Pancreas (tissue), 10 donors: Measurements from ENCODE around the gene FANCD2. TPM values are rescaled to one million over a fixed set of nuclear protein-coding genes. Genes with fewer than 3 reads are reported as not detected.
A peak's percentile ranks its signal among the peaks of the same experiment; 100 is the strongest.
"Not testable (repeated sequence)": the region's sequence is repeated elsewhere in the genome, so short reads cannot be mapped to it uniquely, and the experiment has no call there.

Source experiments
- ATAC-seq, 4 donors: fragments of 200-7000 bp; cut with Tn5 transposase; one replicate each; pipeline versions ENCODE4 v1.8.0 to v1.9.1; 2020; ENCODE audit warnings: mild to moderate bottlenecking in 4 of 4, moderate library complexity in 4 of 4
- DNase-seq, 6 donors: peaks; one replicate each; pipeline ENCODE4 v3.0.0-alpha.2; 2020
- FAIRE-seq: peaks from 2 replicates; lab custom pipeline; 2012; peaks lifted over from hg19 to GRCh38; lab: Jason Lieb, UNC
- H3K27ac ChIP-seq, 4 donors: fragments of 200-600 bp; sonication (generic); 1 replicate in 3 of 4; 2 replicates in 1 of 4; pipeline versions ENCODE4 v1.5.0 to v1.8.0; 2020
- H3K27me3 ChIP-seq, 4 donors: fragments of 200-600 bp; one replicate each; pipeline ENCODE4 v1.8.0; 2021
- H3K36me3 ChIP-seq, 3 donors: fragments of 200-600 bp; sonication (generic) in 1 of 3; one replicate each; pipeline versions ENCODE4 v1.5.0 to v1.8.0; 2020 to 2021
- H3K4me1 ChIP-seq, 3 donors: fragments of 200-600 bp; one replicate each; pipeline ENCODE4 v1.8.0; 2021
- H3K4me3 ChIP-seq, 4 donors: fragments of 200-600 bp; sonication (generic) in 2 of 4; one replicate each; pipeline versions ENCODE4 v1.5.0 to v1.8.0; 2020 to 2021
- H3K9me3 ChIP-seq, 4 donors: fragments of 200-600 bp; one replicate each; pipeline ENCODE4 v1.8.0; 2021
- CTCF ChIP-seq, 4 donors: fragments of 200-600 bp; sonication (generic) in 3 of 4; IDR thresholded peaks; one replicate each; pipeline versions ENCODE4 v1.5.0 to v1.8.0; 2021; ENCODE audit warnings: antibody characterized with exemption in 4 of 4
- whole genome bisulfite sequencing, 2 donors: extraction: QIAGEN DNeasy Blood & Tissue Kit; methylation state at CpG; one replicate each; pipeline ENCODE4 v1.1.7; 2013; 5-methylcytosine and 5-hydroxymethylcytosine counted together
- intact Hi-C, 3 donors: fragments of 100-400 bp; cut with DNase I; formaldehyde crosslinking; loops; one replicate each; pipeline versions ENCODE4 v1.11.1 to v1.14.2; 2022
- polyA plus RNA-seq, 2 donors: library from polyadenylated mRNA; stranded (reverse); fragments of 200-250 nt; gene quantifications; one replicate each; pipeline ENCODE4 v1.2.3, GENCODE V29; 2013
- total RNA-seq, 6 donors: library from RNA; stranded (reverse); fragmentation: NEBNext Ultra II Directional in 4 of 6; extraction: Animal tissue kit (Norgen Biotek cat#: 25700) in 4 of 6; gene quantifications; one replicate each; pipeline versions ENCODE4 v1.2.1 to v1.2.4, GENCODE V29; 2021 to 2023
- donor health status: healthy with polysubstance abuse.
- donor health status: DM: no; HTN: no; CAD: no; lungs with moderate emphysema.
- donor health status: DM: no; HTN: no; CAD: no.
- donor health status: control.
- donor health status: control.
- donor health status: Bipolar disorder and iron deficiency.
- donor health status: DM: yes; HTN: yes; CAD: no.
- donor health status: DM: no; HTN: no; CAD: no.
- donor health status: DM: no; HTN: no; CAD: no.
- donor health status: DM: yes; HTN: yes; CAD: no.

The FANCD2 gene
- total and polyA plus RNA-seq, 8 donors = 1.7 to 3.7 (median 2.1) TPM

GRCh38 chr3:10085738-10086137 lies 59.5 kb downstream of the FANCD2 start:
- ATAC-seq (no peak), FAIRE-seq (no peak), DNase-seq (no peak)
- no peak for TF ChIP-seq CTCF (IDR thresholded peaks at IDR 0.05)
- Histone ChIP-seq H3K36me3 (no peaks in the 10 kb centered on the region), H3K27ac (no peak overlapping the region), H3K4me3 (no peak overlapping the region), H3K27me3 (no peaks in the 10 kb centered on the region), H3K9me3 (no peaks in the 10 kb centered on the region), H3K4me1 (no peaks in the 10 kb centered on the region)
- 86 to 96% methylated on average over 1 of the region's 1 CpG for WGBS, 2 donors
- intact Hi-C loops = no loop called here

- no peaks in the 10 kb centered on the region for H3K36me3 ChIP-seq
- no peaks in the 10 kb centered on the region for H3K4me1 ChIP-seq
- no peak for TF ChIP-seq CTCF (IDR thresholded peaks at IDR 0.05)
- no peaks in the 10 kb centered on the region for H3K9me3 ChIP-seq
- no peak for FAIRE-seq
- H3K27me3 ChIP-seq = no peaks in the 10 kb centered on the region
- H3K4me3 ChIP-seq = no peak overlapping the region
- intact Hi-C loops = no loop called here
- no peak for ATAC-seq
- 77 to 83% methylated on average over 4 of the region's 4 CpGs for WGBS, 2 donors
- DNase-seq = no peak
- no peak overlapping the region for H3K27ac ChIP-seq
Measured at GRCh38 chr3:10088256-10088655, 62.0 kb downstream of the FANCD2 start.

GRCh38 chr3:10090179-10090578 lies 63.9 kb downstream of the FANCD2 start:
- DNase-seq = peak in 1 of 6 donors; percentile 17
- ATAC-seq = peak; percentile 59 to 76 (median 75)
- no peaks in the 10 kb centered on the region for H3K27me3 ChIP-seq
- no peak overlapping the region for H3K27ac ChIP-seq
- no peaks in the 10 kb centered on the region for H3K9me3 ChIP-seq
- no peak for TF ChIP-seq CTCF (IDR thresholded peaks at IDR 0.05)
- intact Hi-C loops = no loop called here
- no peak overlapping the region for H3K4me3 ChIP-seq
- 42 to 48% methylated on average over 6 of the region's 6 CpGs for WGBS, 2 donors
- H3K4me1 ChIP-seq = no peaks in the 10 kb centered on the region
- no peak for FAIRE-seq
- H3K36me3 ChIP-seq = no peaks in the 10 kb centered on the region

- 18 to 50% methylated on average over 1 of the region's 1 CpG for WGBS, 2 donors
- H3K27ac ChIP-seq = not testable (repeated sequence)
Measured at GRCh38 chr3:10090774-10091173, 64.5 kb downstream of the FANCD2 start.

GRCh38 chr3:10091387-10091786 lies 65.2 kb downstream of the FANCD2 start:
- H3K9me3 ChIP-seq, H3K36me3 ChIP-seq, H3K27me3 ChIP-seq, DNase-seq, H3K27ac ChIP-seq, H3K4me3 ChIP-seq, H3K4me1 ChIP-seq, FAIRE-seq, intact Hi-C loops: not testable (repeated sequence)
- peak; percentile 58 to 77 (median 64) for ATAC-seq
- 34% methylated on average over 2 of the region's 2 CpGs; no CpG with 5 or more reads in 1 of the 2 donors for WGBS, 2 donors

More at GRCh38 chr3:10090774-10091173, 64.5 kb downstream of the FANCD2 start:
- ATAC-seq = peak; percentile 78 to 85 (median 82)
- H3K4me1 ChIP-seq, DNase-seq, H3K27me3 ChIP-seq, H3K4me3 ChIP-seq, H3K9me3 ChIP-seq, FAIRE-seq, intact Hi-C loops, H3K36me3 ChIP-seq: not testable (repeated sequence)

GRCh38 chr3:10093678-10094077 lies 67.4 kb downstream of the FANCD2 start:
- intact Hi-C loops = no loop called here
- H3K27me3 ChIP-seq = no peaks in the 10 kb centered on the region
- ATAC-seq = no peak
- no peak overlapping the region for H3K4me3 ChIP-seq
- WGBS, 2 donors = 92 to 98% methylated on average over 3 of the region's 3 CpGs
- H3K27ac ChIP-seq = no peak overlapping the region
- no peak for TF ChIP-seq CTCF (IDR thresholded peaks at IDR 0.05)
- no peaks in the 10 kb centered on the region for H3K4me1 ChIP-seq
- H3K9me3 ChIP-seq = no peaks in the 10 kb centered on the region
- FAIRE-seq = no peak
- H3K36me3 ChIP-seq = no peaks in the 10 kb centered on the region
- DNase-seq = no peak
